ENCODE data around the gene SDF4. TPM values are rescaled to one million over a fixed set of nuclear protein-coding genes. Genes with fewer than 3 reads are reported as not detected.

The SDF4 gene
- total and polyA plus RNA-seq, 2 of the 13 experiments (the other 11 are each of a cell fraction or from before 2014, with no cell fraction given), result 80.8 to 107 TPM

GRCh38 chr1:1231400-1232207 is at the start of gene SDF4 (continued):
- TF ChIP-seq ZNF318 (CRISPR knock-in tag; IDR thresholded peaks at IDR 0.05) (no peak; the same call in 1 of the 2 replicates), NFYB (CRISPR knock-in tag; IDR thresholded peaks at IDR 0.05) (peak; percentile 89), ZKSCAN1 (IDR thresholded peaks at IDR 0.05; ENCODE audit: low read length) (no peak), ZNF768 (CRISPR knock-in tag; IDR thresholded peaks at IDR 0.05) (0 out of 2 replicates have a peak, but pooled peaks have one; percentile 64), PAF1 (CRISPR knock-in tag; IDR thresholded peaks at IDR 0.05) (no peak), ZNF414 (CRISPR knock-in tag; IDR thresholded peaks at IDR 0.05) (no peak), BCLAF1 (IDR thresholded peaks at IDR 0.05) (no peak), SP4 (CRISPR knock-in tag; IDR thresholded peaks at IDR 0.05) (peak; percentile 59; the same call in 1 of the 2 replicates), ZNF160 (CRISPR knock-in tag; IDR thresholded peaks at IDR 0.05) (no peak), HNF1B (CRISPR knock-in tag; IDR thresholded peaks at IDR 0.05) (0 out of 2 replicates have a peak, but pooled peaks have one; percentile 13), TIGD3 (CRISPR knock-in tag; IDR thresholded peaks at IDR 0.05; ENCODE audit: borderline replicate concordance) (no peak), ZNF747 (CRISPR knock-in tag; IDR thresholded peaks at IDR 0.05; ENCODE audit: borderline replicate concordance) (peak; percentile 57)
